ENCODE data around the gene HSDL1.

Gene HSDL1

DNA sequence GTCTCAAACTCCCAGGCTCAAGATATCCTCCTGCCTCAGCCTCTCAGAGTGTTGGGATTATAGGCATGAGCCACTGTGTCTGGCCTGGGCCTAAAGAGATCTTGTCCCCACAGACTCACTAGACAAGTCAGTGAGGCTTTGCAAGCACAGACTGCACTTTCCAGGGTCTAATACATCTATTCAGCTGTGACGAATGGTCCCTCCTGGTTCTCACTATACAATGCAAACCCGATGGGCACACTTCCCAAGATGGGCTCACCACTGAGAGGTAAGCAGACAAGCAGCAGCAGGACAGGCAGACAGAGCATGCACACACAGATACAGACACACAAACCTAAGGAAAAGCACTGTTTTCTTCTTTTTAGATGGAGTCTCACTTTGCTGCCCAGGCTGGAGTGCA lies 37.1 kb downstream of the HSDL1 start:
- DNase-seq (ENCODE audit: low read depth in 2 of 2): no peak

DNA sequence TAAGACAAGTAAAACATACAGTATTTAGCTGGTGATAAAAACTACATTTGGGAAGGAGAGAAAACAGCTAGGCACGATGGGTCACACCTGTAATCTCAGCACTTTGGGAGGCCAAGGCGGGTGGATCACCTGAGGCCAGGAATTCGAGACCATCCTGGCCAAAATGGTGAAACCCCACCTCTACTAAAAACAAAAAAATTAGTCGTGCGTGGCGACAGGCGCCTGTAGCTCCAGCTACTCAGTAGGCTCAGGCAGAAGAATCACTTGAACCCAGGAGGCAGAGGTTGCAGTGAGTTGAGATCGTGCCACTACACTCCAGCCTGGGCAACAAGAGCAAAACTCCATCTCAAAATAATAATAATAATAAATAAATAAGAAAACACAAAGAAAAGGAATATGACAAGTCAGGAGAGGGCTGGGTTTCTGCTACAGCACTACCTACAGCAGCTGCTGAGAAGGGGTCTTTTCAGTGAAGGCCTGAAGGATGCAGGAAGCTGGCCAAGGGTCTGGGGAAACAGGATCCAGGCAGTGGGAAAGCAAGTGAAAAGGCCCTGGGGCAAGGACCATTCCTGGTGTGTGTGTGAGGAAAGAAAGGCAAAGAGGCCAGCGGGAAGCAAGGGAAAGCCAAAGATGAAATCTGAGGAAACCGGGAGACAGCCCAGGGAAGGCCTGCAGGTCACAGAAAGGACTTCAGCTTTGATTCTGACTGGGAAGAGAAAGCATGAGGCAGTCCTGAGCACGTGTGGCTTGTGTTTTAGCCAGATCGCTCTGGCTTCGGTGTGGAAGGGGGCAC lies 38.8 kb downstream of the HSDL1 start:
- no peak for DNase-seq (ENCODE audit: low read depth in 2 of 2)

DNA sequence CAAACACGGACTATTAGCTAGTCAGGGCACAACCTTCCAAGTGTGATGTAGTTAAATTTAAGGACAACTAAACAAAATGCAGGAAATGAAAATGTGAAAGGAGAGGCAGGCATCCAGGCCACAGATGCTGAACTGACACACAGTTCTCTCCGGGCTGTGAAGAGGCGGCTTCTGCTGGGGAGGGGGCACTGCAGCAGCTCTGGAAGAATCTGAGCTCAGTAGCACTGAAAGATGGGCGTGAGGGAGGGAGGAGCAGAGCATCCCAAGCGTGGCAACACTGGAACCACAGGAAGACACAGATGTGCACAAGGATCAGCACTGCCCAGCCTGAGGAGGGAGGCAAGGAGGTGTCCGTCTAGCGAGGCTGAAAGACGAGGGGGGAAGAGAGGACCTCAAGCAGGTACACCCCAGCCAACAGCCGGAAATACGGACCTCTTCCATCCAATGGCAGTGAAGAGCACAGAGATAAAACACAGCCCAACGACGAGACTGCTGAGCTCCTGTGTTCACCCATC lies 39.6 kb downstream of the HSDL1 start:
- DNase-seq (ENCODE audit: low read depth in 2 of 2): no peak

DNA sequence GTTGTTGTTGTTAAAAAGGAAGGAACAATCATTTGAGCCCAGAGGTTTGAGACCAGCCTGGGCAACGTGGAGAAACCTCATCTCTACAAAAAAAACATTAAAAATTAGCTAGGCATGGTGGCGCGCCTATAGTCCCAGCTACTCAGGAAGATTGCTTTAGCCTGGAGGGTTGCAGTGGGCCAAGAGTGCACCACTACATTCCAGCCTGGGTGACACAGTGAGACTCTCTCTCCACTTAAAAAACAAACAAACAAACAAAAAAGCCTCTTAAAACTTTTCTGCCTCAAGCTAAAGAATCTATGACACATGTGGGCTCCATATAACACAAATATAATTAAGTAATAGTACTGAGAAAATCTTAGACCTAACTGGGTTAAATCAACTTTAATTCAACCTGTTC lies 40.7 kb downstream of the HSDL1 start:
- no peak for DNase-seq (ENCODE audit: low read depth in 2 of 2)

DNA sequence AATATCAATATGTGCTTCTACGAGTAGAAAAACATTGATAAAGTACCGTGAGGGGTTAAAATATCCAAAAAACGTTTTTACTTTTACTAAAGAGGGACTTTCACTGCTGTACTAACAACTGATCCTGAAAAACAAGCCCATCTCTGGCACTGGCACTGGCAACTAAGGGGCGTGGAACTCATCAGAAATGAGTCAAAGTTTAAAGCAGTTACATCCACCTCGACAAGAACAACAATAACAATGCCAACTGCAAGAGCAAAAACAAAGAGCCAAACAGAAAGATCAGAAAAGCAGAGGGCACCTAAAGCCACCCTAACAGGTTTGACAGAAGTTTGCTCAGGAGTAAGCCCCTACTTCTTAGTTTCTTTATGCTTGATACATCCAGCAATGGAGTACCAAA lies 41.3 kb downstream of the HSDL1 start:
- no peak for DNase-seq (ENCODE audit: low read depth in 2 of 2)

DNA sequence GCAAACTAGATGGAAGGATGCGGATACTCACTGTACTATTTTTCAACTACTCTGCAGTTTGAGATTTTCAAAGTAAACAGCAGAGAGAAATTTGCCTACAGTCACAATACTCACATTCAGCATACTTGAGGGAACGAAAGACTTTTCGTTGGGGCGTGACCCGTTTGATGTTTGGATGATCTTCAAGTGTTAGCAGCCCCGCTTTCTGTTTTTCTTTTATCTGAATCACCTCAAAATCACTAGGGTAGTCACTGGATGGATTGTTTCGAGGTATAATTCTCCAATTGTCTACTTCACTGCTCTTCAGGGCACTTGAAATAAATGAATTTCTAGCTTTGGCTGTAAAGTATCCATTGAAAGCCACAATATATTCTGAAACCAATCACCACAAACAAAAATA lies 46.0 kb downstream of the HSDL1 start:
- DNase-seq (ENCODE audit: low read depth in 2 of 2): no peak

DNA sequence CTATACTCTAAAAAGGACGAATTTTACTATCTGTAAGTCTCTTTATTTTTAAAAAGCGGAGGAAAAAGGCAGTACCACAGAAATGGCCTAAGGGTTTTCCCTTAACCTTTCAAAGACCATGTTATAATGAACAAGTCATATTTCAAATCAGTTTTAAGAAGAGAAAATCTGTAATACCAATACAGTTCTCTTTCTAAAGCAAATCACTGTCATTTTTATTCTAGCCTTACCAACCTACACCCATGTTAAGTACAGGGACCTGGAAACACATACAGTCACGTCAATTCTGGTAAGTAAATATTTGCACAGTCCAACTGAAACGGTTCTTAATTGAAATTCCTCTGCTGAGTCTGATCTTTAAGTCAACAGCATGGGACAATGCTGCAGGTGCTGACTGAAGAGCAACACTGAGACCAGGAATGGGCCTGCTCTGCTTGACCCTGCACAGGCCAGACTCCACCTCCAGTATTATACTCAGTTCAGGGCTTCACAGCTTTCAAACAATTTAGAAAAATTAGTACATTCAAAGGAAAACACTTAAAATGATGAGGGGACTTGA lies 48.5 kb downstream of the HSDL1 start:
- DNase-seq (ENCODE audit: low read depth in 2 of 2): no peak

DNA sequence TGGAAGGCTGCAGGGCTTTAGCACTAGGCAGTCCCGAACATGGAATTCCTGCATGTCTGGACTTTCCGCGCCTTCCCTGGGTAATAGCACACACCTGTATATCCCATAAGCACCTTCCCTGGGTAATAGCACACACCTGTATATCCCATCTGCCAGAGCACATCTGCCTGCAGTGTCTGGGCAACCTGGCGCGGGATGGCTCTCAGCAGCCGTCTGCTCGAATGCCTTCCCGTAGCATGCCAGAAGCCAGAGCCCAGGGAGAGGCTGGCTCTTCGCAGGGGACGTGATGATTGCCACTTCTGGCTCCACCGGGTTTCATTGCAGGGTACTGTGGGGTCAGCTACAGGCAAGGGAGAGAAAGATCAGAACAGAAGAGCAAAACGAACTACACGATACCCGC lies 49.5 kb downstream of the HSDL1 start:
- no peak for DNase-seq (ENCODE audit: low read depth in 2 of 2)

DNA sequence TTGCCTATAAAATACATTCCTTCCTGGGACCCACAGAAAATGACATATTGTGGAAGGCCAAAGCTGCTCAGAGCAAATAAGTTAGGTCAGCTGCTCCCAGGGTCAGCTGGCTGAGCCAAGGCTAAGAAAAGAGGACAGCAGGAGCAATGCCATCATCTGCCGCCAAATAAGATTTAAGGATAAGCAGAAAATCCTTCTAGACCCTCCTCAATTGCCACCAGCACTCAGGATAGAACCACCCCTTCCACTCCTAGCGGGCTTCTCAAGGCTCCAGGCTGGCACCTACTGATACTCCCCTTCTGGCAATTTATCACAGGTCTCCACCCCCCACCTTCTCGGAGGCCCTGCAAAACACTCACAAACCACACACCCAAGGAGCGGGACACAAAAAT lies 51.1 kb downstream of the HSDL1 start:
- no peak for DNase-seq (ENCODE audit: low read depth in 2 of 2)

DNA sequence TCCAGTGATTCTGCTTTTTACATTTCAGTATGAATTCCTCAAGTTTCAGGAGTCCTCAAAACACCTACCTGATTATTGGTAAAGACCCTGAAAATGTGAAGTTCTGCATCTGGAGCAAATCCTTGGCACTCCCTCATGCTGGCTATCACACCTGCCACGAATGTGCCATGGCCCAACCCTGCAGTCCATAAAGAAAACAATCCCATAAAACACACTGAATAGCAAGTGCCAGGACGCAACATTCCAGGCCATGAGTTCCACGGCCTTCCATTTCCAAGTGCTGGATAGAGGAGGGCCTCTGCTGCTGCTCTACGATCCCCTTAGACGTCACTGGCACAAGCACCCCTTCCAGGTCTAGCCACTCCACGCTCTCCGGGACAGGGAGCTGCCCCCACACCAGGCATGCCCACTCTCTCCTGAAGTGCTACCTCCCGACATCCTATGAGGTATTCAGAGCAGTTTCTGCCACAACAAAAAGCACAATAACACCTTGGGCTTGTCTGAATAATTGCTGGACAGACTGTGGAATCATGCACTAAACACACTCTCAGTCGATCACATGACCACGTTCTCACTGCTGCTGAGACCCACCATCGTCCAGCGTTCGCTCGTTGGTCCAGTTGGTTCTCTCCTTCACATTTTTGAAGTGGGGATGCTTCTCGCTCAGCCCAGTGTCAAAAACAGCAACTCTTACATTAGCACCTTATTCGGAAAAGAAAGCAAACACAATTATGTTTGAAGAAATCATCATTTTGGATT lies 51.7 kb downstream of the HSDL1 start:
- no peak for DNase-seq (ENCODE audit: low read depth in 2 of 2)

DNA sequence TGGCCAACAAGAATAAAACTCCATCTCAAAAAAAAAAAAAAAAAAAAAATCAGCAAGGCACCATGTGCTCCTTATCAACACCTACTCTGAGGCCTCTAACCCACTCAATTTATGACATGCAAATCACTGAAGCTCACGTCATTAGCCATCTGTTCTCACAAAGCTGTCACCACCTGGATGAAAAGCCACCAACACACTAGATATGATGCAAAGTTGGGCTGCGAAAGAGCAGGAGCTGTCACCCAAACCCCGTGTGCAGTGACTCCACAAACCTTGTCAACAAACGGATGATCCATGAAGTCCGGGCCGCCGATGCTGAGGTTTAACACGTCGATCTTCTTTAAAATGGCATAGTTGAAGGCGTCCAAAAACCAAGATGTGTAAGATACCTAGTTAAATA lies 53.5 kb downstream of the HSDL1 start:
- no peak for DNase-seq (ENCODE audit: low read depth in 2 of 2)

DNA sequence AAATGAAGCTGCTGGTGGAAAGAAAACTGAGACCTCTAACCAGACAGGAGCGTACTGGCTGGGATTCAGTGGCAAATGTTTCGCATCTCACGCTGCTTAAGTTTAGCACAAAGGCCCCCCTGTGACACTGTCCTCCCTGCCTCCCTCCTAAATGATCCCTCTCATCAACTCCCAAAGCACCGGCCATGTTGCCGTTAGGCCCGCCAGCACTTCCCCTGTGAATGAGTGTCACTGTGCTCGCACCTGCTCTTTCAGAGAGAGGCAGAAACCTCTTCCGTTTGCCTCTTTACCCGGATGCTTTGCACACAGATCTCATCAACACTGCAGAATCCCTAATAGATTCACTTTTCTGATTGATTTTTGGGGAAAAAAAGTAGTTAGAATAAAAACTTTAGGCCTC lies 54.8 kb downstream of the HSDL1 start:
- no peak for DNase-seq (ENCODE audit: low read depth in 2 of 2)

DNA sequence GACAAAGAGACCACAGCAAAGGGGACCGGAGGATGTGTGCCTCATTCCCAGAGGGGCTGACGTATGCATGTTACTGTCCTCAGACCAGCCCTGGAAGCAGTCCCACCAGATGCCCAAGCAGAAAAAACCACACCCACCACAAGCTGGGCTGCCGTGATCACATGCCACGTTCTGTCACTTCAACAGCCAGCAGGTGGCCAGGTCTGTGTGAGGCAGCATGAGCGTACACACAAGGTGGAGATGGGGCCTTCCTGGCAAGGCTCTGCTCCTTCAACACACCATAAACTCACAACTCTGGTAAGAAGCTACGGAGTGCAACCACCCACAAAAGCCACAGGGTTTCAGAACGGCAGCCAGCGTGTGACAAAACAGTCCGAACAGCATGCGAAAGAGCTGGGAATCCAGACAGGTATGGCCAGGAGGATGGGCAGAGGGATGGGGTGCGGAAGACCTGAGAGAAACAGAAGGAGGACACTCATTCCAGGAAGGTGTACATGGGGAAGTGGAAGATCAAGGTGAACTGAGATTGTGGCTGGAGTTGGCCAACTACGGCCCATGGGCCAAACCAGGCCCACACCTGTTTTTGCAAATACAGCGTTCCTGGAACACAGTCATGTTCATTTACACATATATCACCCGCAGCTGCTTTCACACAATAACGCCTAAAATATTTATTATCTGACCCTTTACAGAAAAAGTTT lies 56.1 kb downstream of the HSDL1 start:
- DNase-seq (ENCODE audit: low read depth in 2 of 2): no peak

DNA sequence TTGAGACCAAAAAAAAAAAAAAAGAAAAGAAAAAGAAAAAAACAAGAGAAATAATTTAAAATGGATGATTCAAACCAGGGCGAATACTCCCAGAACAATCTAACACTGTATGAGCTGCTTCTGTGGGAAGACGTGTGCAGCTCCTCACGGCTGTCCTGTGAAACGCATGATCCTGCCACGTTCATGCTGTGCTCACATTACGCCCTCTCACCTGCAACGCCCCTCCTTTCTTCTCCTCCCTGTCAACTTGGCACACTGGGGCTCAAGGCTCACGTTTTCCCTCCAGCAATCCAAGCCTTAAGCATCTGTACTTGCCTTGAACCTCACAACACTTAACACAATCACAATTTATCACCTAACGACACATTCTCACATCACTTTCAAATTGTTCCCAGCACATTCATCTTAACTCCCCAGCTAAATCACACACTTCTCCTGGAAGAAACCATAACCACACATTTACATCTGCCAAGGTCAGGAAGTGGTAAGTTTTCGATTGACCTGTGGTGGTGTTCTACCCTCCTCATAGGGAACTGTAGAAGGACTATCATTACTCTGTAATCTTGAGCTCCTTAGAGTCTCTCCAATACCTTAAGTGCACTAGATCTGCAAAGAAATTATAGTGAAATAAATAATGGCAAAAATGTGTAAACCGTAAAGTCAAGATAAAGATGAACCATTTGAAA lies 57.4 kb downstream of the HSDL1 start:
- DNase-seq (ENCODE audit: low read depth in 2 of 2): no peak

DNA sequence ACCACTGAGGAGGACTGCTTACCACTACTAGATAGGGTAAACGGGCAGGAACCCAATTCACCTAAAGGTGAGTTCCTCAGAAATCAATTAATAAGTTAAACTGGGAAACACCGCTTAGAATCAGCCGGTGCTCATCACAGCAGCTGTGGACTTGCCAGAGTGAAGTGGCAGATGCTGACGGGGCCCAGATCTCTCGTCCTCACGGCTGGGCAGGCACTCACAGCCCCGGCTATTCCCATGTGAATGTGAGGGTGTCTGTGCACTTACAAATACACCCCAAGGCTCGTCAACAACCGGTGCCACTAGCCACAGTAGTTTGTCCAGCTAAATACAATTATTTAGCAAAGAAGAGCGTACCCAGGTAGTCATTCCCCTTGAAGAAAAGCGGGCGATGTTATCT lies 58.0 kb downstream of the HSDL1 start:
- no peak for DNase-seq (ENCODE audit: low read depth in 2 of 2)

DNA sequence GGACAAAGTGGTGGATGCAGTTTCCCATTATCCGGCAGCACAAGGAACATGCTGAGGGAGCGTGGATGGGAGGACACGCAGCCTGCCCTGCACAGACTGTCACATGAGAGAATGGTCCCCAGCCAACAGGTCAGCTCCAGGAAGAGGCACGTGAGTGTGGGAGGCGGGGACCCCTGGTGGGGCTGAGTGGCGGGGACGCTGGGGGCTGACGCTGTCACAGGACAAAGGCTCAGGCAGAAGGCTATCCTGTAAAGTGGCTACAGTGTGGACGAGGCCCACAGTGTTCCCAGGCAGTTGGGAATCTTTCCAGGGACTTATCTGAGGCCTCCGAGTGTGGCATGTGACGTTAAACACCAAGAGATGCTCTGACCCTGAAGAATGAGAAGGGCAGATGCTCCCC lies 58.6 kb downstream of the HSDL1 start:
- DNase-seq (ENCODE audit: low read depth in 2 of 2): no peak

DNA sequence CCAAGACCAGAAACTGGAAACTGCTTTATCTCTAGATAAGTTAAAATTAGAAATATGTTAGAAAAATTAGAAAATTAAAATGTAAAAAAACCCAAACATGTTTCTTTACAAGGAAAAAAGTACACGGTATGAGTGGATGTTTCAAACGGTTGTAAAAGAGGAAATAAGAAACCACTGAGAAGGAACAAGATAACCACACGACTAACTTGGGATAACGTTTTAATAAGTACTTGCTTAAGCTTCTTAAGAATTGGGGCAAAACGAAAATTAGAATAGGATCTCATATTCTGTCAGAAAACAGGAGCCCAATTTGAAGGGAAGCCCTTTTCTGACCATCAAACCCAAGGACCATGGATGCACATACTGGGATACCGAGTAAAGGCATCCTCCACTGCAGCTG lies 59.2 kb downstream of the HSDL1 start:
- DNase-seq (ENCODE audit: low read depth in 2 of 2): no peak

DNA sequence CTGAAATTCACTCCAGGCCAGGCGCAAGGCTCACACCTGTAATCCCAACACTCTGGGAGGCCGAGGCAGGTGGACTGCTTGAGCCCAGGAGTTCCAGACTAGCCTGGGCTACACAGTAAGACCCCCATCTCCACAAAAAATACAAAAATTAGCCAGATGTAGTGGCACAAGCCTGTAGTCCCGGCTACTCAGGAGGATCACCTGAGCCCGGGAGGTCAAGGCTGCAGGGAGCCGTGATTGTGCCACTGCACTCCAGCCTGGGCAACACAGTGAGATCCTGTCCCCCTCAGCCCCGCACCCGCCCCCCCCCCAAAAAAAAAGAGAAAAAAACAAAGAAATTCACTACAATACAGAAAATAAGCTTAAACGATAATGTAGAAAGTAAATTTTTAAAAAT lies 59.7 kb downstream of the HSDL1 start:
- DNase-seq (ENCODE audit: low read depth in 2 of 2): no peak

DNA sequence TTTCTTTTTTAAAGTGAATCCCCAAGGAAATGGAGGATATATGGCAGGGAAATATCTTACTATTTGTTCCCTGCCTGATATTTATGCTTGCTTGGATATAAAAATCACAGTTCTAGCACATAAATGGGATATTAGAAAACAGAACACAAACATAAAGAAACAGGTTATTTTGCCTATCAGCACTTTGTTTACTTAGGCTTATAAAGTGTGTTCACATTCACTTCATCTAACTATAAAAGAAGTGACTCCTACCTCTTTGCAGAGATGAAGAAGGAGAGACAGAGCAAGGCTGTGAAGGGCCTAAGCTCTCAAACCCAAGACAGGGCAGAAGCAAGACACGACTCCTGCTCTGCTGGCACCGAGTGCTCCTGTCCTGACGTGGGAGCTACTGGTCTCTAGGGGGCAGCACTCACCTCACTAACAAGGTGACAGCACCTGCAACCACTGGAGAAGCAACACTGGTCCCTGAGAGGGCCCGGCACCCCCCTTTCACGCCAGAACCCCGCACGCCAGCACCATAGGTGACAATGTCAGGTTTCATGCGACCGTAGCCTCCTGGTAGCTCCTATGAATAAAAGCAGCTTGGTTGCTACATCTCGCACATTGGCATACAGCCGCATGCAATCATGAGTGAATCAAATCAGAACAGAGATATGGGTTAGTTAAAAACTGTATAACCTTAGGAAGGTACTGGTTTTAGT lies 60.3 kb downstream of the HSDL1 start:
- no peak for DNase-seq (ENCODE audit: low read depth in 2 of 2)

DNA sequence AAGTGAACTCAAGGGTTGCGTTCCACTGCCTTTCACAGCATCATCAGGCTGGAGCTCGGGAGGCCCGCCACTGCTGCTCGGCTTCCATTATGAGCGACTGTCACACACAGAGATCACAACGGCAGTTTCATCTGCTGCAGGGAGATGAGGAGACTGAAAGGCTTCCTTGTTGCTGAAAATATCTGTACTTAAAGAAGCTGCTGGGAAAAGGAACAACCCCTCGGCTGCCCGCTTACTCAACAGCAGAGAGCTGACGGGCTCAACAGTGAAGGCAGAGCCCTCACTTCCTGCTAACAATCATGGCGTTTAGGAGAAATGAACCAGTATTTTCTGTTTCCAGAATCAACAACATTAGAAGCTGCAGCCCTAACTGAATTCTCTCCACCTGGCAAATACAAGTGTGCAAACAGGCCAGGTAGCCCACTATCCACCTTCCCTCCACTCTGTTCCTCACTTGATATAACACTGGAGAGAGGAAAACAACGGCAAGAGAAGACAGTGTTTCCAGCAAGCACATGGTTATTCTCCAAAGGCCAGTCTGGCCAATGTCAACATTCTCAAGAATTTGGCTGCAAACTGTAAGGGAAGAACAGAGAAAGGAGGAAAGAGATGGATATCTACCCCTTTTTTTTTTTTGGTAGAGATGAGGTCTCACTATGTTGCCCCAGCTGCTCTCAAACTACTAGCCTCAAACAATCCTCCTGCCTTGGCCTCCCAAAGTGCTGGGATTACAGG lies 62.0 kb downstream of the HSDL1 start:
- no peak for DNase-seq (ENCODE audit: low read depth in 2 of 2)
